Activated naive CD4-positive, alpha-beta T cell treated with anti-CD3 and anti-CD28 coated beads, Interleukin-2, amount 50 U/mL, for 72 hours (primary cell): ENCODE results near the gene PRAMEF8. TPM values are rescaled to one million over a fixed set of nuclear protein-coding genes. Genes with fewer than 3 reads are reported as not detected.
"Not testable (repeated sequence)": the region's sequence is repeated elsewhere in the genome, so short reads cannot be mapped to it uniquely, and the experiment has no call there.

ENCODE experiments used
- ATAC-seq, 2 donors: fragments of 150-1000 bp; cut with Tn5 transposase; 2 replicates each; pipeline ENCODE4 v1.10.0; 2021; ENCODE audit warnings: mild to moderate bottlenecking in 2 of 2, moderate library complexity in 2 of 2
- DNase-seq, 2 donors: peaks; one replicate each; pipeline ENCODE4 v3.0.0; 2021 to 2022; ENCODE audit warnings: low spot score in 2 of 2
- H3K27ac Mint-ChIP-seq, 2 donors: one replicate each; pipeline ENCODE4 v1.8.0; 2022; ENCODE audit warnings: mild to moderate bottlenecking in 2 of 2, mixed read lengths in 2 of 2
- H3K36me3 Mint-ChIP-seq, 2 donors: one replicate each; pipeline ENCODE4 v1.8.0; 2022; ENCODE audit warnings: mixed read lengths in 2 of 2
- H3K9me3 Mint-ChIP-seq, 2 donors: one replicate each; pipeline ENCODE4 v1.8.0; 2022; ENCODE audit warnings: mixed read lengths in 2 of 2
- total RNA-seq, 2 donors: library from RNA; stranded (reverse); gene quantifications; one replicate each; pipeline ENCODE4 v1.2.3, GENCODE V29; 2022

The PRAMEF8 gene
- total RNA-seq, result not detected

DNA sequence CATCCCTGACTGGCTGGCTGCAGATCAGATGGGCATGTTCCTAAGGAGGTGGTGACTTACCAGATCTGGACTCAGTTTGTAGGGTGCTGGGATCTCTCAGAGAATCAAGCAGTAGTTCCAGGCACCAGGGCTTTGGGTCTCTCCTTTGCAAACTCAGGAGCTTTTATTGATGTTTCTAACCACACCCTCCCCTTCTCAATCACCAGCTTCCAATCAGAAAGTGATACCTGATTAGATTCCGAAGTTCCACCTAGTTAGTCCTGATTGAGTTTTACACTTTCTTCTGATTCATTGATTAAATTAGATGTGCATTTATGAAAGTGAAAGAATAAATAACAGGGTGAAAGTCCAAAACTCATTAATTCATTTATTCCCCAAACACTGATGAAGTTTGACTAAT is at the start of gene PRAMEF8:
TSS of gene PRAMEF8 (minus strand) at position 101 of the 400 bp plus-strand sequence. CDS start 1,046 bp downstream, outside the sequence.
- H3K36me3 Mint-ChIP-seq, DNase-seq, H3K27ac Mint-ChIP-seq, H3K9me3 Mint-ChIP-seq, ATAC-seq: not testable (repeated sequence)

DNA sequence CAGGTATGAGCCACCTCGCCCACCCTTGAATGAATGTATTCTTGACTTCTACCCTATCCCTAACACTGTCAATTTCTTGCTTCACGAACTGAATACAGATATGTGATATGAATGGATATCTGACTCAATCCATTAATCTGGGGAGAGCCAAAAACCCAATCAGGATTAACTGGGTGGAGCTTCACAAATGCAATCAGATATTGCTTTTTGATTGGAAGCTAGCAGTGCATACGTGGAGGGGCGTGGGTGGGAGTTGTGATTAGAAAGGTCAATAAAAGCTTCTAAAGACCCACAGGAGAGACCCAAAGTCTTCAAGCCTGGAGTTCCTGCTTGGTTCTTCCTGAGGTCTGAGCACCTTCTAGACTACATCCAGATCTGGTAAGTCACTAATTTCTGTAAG is 30.3 kb upstream of the PRAMEF8 start, which contains the start of gene PRAMEF15:
TSS of gene PRAMEF15 (plus strand) at position 301 of the 400 bp plus-strand sequence. CDS start 2,827 bp downstream, outside the sequence.
- not testable (repeated sequence) for H3K9me3 Mint-ChIP-seq, H3K27ac Mint-ChIP-seq, ATAC-seq, DNase-seq, H3K36me3 Mint-ChIP-seq

GRCh38 chr1:13303239-13303638 is 18.3 kb upstream of the PRAMEF8 start, which contains the start of gene PRAMEF33:
Gene PRAMEF33, plus strand, starts transcription at chr1:13303539. Its CDS starts 2,416 bp downstream, at chr1:13305955.
- H3K9me3 Mint-ChIP-seq, ATAC-seq, H3K27ac Mint-ChIP-seq, H3K36me3 Mint-ChIP-seq, DNase-seq: not testable (repeated sequence)

GRCh38 chr1:13302197-13302596 is 17.3 kb upstream of the PRAMEF8 start:
- H3K27ac Mint-ChIP-seq, DNase-seq, H3K9me3 Mint-ChIP-seq, H3K36me3 Mint-ChIP-seq, ATAC-seq: not testable (repeated sequence)

DNA sequence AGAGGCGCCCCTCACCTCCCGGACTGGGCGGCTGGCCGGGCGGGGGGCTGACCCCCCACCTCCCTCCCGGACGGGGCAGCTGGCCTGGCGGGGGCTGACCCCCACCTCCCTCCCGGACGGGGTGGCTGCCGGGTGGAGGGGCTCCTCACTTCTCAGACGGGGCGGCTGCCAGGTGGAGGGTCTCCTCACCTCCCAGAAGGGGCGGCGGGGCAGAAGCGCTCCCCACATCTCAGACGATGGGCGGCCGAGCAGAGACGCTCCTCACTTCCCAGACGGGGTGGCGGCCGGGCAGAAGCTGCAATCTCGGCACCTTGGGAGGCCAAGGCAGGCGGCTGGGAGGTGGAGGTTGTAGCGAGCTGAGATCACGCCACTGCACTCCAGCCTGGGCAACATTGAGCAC is 13.8 kb upstream of the PRAMEF8 start:
- ATAC-seq, H3K27ac Mint-ChIP-seq, H3K36me3 Mint-ChIP-seq, H3K9me3 Mint-ChIP-seq, DNase-seq: not testable (repeated sequence)

DNA sequence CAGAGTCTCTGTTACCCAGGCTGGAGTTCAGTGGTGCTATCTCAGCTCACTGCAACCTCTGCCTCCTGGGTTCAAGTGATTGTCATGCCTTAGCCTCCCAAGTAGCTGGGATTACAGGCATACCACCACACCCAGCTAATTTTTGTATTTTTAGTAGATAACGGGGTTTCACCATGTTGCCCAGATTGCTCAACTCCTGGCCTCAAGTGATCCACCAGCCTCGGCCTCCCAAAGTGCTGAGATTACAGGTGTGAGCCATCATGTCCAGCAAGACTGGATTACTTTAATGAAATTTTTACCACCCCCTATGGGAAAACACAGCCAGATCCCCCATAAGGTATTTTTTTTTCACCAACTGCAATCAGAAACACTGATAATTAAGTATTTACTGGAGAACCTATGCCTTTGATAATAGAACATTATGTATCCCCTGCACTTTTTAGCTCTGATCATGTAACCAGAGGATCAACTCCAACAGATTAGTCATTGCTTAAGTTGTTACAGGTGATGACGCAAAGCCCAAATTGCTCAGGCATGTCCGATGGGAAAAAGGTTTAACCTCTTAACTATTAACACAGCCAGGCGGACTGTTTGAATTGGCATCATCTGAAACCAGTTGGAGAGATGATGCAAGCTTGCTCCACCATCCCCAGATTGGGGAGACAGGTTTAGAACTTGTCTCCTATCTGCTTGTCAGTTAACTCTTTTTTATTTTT is 12.4 kb upstream of the PRAMEF8 start:
- not testable (repeated sequence) for H3K36me3 Mint-ChIP-seq, H3K9me3 Mint-ChIP-seq, DNase-seq, ATAC-seq, H3K27ac Mint-ChIP-seq

DNA sequence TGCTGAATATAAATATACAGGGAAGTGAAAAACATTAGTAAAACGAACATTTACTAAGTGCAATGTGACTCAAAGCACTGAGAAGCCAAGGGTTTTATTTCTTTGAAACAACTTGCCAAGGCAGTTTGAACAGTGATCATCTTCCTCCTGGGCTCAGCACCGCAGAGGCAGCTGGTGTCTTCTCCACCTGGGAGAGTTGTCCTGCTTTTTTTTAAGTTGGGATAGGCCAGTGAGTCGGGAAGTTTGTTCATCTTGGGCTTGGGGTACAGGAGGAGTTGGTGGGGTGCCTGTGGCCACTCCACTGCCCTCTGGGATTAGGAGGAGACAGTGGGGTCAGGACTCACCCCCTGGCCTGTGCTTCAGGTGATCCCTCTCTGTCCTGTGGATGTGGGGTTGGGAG is 4.1 kb upstream of the PRAMEF8 start:
- not testable (repeated sequence) for H3K27ac Mint-ChIP-seq, H3K9me3 Mint-ChIP-seq, ATAC-seq

DNA sequence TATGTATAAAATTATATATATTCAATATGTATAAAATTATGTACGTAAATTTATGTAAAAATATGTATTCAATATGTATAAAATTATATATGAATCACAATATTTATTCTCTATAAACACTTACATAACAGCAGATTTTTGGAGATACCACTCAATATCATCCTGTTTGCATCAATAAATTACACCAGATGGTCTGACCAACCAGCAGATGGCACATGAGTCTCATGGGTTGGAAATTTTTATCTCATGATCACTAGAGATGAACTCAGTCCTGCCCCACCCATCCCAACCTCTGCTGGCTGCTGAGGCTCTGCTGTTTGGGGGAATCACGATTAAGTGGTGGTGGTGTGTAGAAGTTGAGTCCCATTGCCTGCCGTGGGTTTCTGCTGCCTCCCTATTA is 5.3 kb downstream of the PRAMEF8 start:
- not testable (repeated sequence) for ATAC-seq, H3K27ac Mint-ChIP-seq, DNase-seq, H3K9me3 Mint-ChIP-seq, H3K36me3 Mint-ChIP-seq

More for the DNA sequence above, 4.1 kb upstream of the PRAMEF8 start:
- DNase-seq, H3K36me3 Mint-ChIP-seq: not testable (repeated sequence)

GRCh38 chr1:13277016-13277415 is 7.9 kb downstream of the PRAMEF8 start:
- DNase-seq, H3K27ac Mint-ChIP-seq, H3K36me3 Mint-ChIP-seq, H3K9me3 Mint-ChIP-seq, ATAC-seq: not testable (repeated sequence)

- H3K36me3 Mint-ChIP-seq, result not testable (repeated sequence)
Measured at GRCh38 chr1:13265124-13265523, 19.8 kb downstream of the PRAMEF8 start.

GRCh38 chr1:13253898-13254297 is 31.0 kb downstream of the PRAMEF8 start, which contains the start of gene PRAMEF5:
Gene PRAMEF5, plus strand, starts transcription at chr1:13254198. Its CDS starts 5,071 bp downstream, at chr1:13259269.
- not testable (repeated sequence) for DNase-seq, H3K36me3 Mint-ChIP-seq, ATAC-seq, H3K27ac Mint-ChIP-seq, H3K9me3 Mint-ChIP-seq

More at GRCh38 chr1:13265124-13265523, 19.8 kb downstream of the PRAMEF8 start:
- not testable (repeated sequence) for DNase-seq, ATAC-seq, H3K9me3 Mint-ChIP-seq, H3K27ac Mint-ChIP-seq

GRCh38 chr1:13247122-13247521 is 37.8 kb downstream of the PRAMEF8 start:
- H3K9me3 Mint-ChIP-seq, H3K36me3 Mint-ChIP-seq, ATAC-seq, H3K27ac Mint-ChIP-seq: not testable (repeated sequence)
- peak in 1 of 2 donors; percentile 41 for DNase-seq

- H3K27ac Mint-ChIP-seq, ATAC-seq, H3K9me3 Mint-ChIP-seq, H3K36me3 Mint-ChIP-seq, DNase-seq: not testable (repeated sequence)
Measured at GRCh38 chr1:13246554-13246871, 38.4 kb downstream of the PRAMEF8 start.

DNA sequence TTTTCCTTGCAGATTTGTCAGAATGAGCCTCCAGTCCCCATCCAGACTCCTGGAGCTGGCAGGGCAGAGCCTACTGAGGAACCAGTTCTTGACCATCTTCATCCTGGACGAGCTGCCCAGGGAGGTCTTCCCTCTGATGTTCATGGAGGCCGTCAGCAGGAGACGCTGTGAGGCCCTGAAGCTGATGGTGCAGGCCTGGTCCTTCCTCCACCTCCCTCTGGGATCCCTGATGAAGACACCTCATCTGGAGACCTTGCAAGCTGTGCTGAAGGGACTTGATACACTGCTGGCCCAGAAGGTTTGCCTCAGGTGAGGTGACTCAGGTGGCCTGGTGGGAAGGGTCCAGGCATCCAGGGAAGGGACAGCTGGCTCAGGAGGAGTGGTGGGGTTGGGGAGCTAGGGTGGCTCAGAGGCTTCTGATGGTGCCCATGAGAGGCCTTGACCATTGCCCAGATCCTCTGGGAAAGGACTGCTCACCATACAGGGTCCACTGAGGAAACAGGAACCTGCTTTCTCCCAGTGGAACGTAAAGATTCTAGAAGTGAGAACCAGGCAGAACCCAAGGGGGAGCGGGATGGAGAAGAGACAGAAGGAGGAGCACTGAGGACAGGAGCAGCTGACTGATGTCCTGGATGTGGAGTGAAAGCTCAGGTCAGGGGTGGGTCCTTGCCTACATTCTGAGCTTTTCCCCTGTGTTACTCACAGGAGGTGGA is 38.9 kb downstream of the PRAMEF8 start:
- ATAC-seq, H3K27ac Mint-ChIP-seq, H3K36me3 Mint-ChIP-seq, H3K9me3 Mint-ChIP-seq: not testable (repeated sequence)
- DNase-seq, result peak in 1 of 2 donors; percentile 53

- H3K36me3 Mint-ChIP-seq, H3K9me3 Mint-ChIP-seq, ATAC-seq, H3K27ac Mint-ChIP-seq: not testable (repeated sequence)
- DNase-seq, result peak; percentile 1 to 41
Measured at GRCh38 chr1:13243536-13244263, 41.2 kb downstream of the PRAMEF8 start.

GRCh38 chr1:13239633-13240032 is 45.3 kb downstream of the PRAMEF8 start:
- not testable (repeated sequence) for H3K36me3 Mint-ChIP-seq, DNase-seq, ATAC-seq, H3K9me3 Mint-ChIP-seq
- H3K27ac Mint-ChIP-seq, result peak overlapping the region in 1 of 2 donors; percentile 85

- ATAC-seq, H3K27ac Mint-ChIP-seq, H3K36me3 Mint-ChIP-seq: not testable (repeated sequence)
Measured at GRCh38 chr1:13237572-13237971, 47.4 kb downstream of the PRAMEF8 start.

More at GRCh38 chr1:13237572-13237971, 47.4 kb downstream of the PRAMEF8 start:
- peak; percentile 0 to 51 for DNase-seq
- not testable (repeated sequence) for H3K9me3 Mint-ChIP-seq
